Gastrocnemius medialis (tissue), 4 donors: Measurements from ENCODE around the gene DISP2.

Experiments used
- CTCF ChIP-seq, 5 experiments: fragments of 450-650 bp in 3 of 5; fragments of 200-600 bp in 2 of 5; sonication (generic) in 2 of 5; IDR thresholded peaks in 4 of 5; conservative IDR thresholded peaks in 1 of 5; 1 replicate in 4 of 5; 2 replicates in 1 of 5; pipeline ENCODE4 v1.5.1; 2016 to 2019; ENCODE audit warnings: antibody characterized with exemption in 5 of 5, mild to moderate bottlenecking in 3 of 5, moderate library complexity in 3 of 5
- POLR2A ChIP-seq, 2 donors: fragments of 450-650 bp; IDR thresholded peaks; one replicate each; pipeline ENCODE4 v1.6.1; 2017; ENCODE audit warnings: antibody characterized with exemption in 2 of 2, mild to moderate bottlenecking in 2 of 2, moderate library complexity in 2 of 2

GRCh38 chr15:40317580-40317979 is 40.4 kb upstream of the DISP2 start:
- no peak for TF ChIP-seq CTCF (IDR thresholded peaks at IDR 0.05 in 4 of 5, conservative IDR thresholded peaks at IDR 0.05 in 1 of 5)
- TF ChIP-seq POLR2A (IDR thresholded peaks at IDR 0.05), result no peak
